ENCODE measurements around the gene ATP8A2.

Gene ATP8A2

DNA sequence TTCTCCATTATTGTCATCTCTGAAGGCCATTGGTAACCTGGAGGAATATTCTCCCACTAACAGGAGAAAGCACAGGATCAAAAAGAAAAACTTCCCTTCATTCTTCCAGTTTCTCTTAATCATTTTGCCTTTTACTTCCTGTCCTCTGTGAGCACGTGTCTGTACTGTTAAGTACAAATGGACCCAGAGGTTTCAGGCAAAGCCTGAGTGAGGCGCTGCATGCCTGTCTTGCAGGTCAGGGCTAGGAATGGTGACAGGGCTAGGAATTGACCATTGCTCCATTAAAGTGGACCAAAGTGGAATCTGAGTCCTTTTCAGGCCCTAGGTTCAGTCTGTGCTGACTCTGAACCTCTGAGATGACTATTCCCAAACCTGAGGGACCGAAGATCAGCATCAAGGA is 353.3 kb downstream of the ATP8A2 start:
- no peak for DNase-seq (ENCODE audit: low read depth in 1 of 2, low spot score in 1 of 2)

DNA sequence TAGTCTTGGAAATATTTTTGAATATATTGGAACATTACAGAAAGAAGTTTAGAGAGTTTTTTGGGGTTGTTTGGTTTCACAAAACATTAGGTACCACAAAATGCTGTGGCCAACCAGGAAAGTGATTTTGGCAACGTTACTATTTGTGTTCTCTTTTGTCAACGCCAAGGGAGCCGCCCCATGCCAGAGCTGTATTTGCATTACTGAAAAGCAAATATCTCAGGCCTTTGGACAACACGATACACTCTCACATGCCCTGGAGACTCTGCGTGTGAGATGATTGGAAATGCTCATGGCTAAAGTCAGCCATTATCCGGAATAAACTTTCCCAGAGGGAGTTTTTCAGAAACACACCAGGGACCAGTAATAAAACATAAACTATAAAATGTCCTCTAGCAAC is 355.5 kb downstream of the ATP8A2 start:
- no peak for DNase-seq (ENCODE audit: low read depth in 1 of 2, low spot score in 1 of 2)

- no peak for DNase-seq (ENCODE audit: low read depth in 1 of 2, low spot score in 1 of 2)
These were observed 356.0 kb downstream of the ATP8A2 start for GRCh38 chr13:25727810-25728209.

DNA sequence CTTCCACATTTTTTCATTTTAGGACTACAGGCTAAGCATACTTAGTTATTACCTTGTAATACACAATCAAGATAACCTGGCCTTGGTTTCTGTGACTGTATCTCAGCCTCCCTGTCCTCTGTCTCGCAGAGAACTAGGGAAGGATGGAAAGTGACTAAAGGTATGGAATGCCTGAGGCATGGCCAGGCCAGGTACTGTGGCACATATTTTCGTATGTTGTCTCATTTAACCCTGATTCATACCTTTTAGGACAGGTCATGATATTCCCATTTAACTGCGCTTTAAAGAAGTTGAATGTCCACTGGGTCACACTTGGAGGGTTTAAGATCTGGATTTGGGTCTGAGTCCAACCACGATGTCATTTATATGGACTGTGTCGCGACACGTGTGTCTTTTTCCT is 357.4 kb downstream of the ATP8A2 start:
- DNase-seq (ENCODE audit: low read depth in 1 of 2, low spot score in 1 of 2): no peak

DNA sequence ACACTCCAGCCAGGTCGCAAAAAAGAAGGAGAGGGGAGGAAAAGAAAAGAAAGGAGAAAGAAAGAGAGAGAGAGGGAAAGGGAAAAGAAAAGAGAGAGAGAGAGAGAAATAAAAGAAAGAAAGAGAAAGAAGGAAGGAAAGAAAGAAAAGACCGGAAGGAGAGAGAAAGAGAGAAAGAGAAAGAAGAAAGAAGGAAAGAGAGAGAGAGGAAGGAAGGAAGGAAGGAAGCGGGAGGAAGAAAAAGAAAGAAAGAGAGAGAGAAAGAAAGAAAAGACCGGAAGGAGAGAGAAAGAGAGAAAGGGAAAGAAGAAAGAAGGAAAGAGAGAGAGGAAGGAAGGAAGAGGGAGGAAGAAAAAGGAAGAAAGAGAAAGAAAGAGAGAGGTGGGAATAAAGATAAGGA is 359.3 kb downstream of the ATP8A2 start:
- no peak for DNase-seq (ENCODE audit: low read depth in 1 of 2, low spot score in 1 of 2)

- DNase-seq (ENCODE audit: low read depth in 1 of 2, low spot score in 1 of 2): no peak
These were observed 359.8 kb downstream of the ATP8A2 start for GRCh38 chr13:25731536-25731935.

GRCh38 chr13:25732111-25732865 is 360.5 kb downstream of the ATP8A2 start:
- no peak for DNase-seq (ENCODE audit: low read depth in 1 of 2, low spot score in 1 of 2)

DNA sequence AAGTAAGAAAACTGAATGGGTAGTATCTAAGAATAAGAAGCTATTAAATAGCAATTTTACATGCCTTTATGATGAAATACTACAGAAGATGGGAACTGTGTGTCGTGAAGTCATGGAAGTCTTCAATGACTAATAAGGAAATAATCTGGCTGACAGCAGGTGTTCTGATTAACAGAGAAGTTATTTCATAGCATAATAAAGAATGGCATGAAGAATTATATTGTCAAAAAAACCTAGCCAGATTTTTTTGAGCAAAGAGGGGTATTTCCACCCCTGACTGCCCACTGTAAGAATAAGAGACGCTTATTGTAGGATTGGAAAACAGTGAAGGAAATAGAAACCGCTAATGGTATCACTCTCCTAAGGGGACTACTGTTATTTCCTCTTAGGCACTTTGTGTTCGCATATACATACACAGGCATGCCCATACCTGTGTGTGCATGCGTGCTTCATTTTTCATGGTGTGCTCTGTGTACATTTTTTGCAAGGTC is 361.3 kb downstream of the ATP8A2 start:
- DNase-seq (ENCODE audit: low read depth in 1 of 2, low spot score in 1 of 2): no peak

- DNase-seq (ENCODE audit: low read depth in 1 of 2, low spot score in 1 of 2): no peak
These were observed 362.1 kb downstream of the ATP8A2 start for GRCh38 chr13:25733696-25734435.

GRCh38 chr13:25738342-25739196 is 366.8 kb downstream of the ATP8A2 start:
- DNase-seq (ENCODE audit: low read depth in 1 of 2, low spot score in 1 of 2): no peak

GRCh38 chr13:25739376-25739775 is 367.6 kb downstream of the ATP8A2 start:
- no peak for DNase-seq (ENCODE audit: low read depth in 1 of 2, low spot score in 1 of 2)

- no peak for DNase-seq (ENCODE audit: low read depth in 1 of 2, low spot score in 1 of 2)
These were observed 370.0 kb downstream of the ATP8A2 start for GRCh38 chr13:25741796-25742195.

DNA sequence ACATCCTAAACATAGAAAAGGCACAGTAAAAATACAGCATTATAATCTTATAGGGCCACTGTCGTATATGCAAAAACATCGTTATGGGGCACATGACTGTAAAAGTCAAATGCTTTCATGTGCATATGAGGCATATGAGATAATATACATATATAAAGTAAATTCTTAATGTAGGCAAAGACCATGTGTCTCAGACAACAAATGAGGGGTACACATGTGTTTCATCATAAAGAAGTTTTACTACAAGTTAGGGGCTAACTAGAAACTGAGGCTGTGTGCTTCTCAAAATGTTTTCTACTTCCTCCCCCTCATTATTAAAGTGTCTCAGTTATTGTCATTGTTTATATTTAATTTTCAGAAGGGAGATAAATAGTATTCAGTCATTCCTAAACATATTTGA is 370.4 kb downstream of the ATP8A2 start:
- DNase-seq (ENCODE audit: low read depth in 1 of 2, low spot score in 1 of 2): no peak

DNA sequence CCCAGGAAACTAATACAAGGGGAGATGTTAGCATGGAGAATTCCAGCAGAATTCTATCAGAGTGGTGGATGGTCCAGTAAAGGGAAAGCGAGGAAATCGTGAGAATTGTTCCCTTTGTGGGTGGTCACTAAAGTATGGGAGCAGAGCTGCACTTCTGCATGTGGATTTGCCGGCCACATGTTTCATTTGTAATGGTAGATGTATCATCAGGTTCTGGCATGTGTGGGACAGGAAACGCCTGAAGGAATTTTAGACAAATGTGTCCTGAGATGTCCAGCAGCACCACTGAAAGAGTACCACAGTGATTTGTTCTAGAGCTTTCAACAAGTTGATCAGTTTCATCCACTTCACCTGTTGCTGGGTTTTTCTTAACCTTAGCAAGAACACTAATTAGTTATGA is 371.6 kb downstream of the ATP8A2 start:
- DNase-seq (ENCODE audit: low read depth in 1 of 2, low spot score in 1 of 2): no peak

- no peak for DNase-seq (ENCODE audit: low read depth in 1 of 2, low spot score in 1 of 2)
These were observed 372.4 kb downstream of the ATP8A2 start for GRCh38 chr13:25744178-25744577.

GRCh38 chr13:25746131-25746530 is 374.4 kb downstream of the ATP8A2 start:
- DNase-seq (ENCODE audit: low read depth in 1 of 2, low spot score in 1 of 2): no peak

GRCh38 chr13:25752957-25753551 is 381.3 kb downstream of the ATP8A2 start:
- no peak for DNase-seq (ENCODE audit: low read depth in 1 of 2, low spot score in 1 of 2)

- DNase-seq (ENCODE audit: low read depth in 1 of 2, low spot score in 1 of 2): no peak
These were observed 382.2 kb downstream of the ATP8A2 start for GRCh38 chr13:25753976-25754375.

- DNase-seq (ENCODE audit: low read depth in 1 of 2, low spot score in 1 of 2): no peak
These were observed 384.5 kb downstream of the ATP8A2 start for GRCh38 chr13:25756251-25756650.

DNA sequence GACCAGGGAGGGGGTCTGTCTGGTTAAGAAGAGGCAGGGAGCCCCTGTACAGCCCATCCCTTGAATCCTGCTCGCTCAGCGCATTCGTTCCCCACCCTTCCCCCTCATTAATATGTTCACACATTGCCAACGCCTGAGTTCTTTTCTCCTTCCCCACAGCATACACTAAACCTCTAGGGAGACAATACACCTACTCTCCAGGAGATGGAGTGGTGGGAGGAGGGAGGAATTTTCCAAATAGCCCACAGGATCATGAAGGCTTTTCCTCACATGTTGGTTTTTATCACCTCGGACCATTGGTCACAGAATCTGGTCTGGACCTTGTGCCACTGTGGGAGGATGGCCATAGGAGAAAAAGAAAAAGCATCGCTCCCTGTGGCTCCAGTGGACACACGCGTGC is 385.1 kb downstream of the ATP8A2 start:
- DNase-seq (ENCODE audit: low read depth in 1 of 2, low spot score in 1 of 2): no peak

DNA sequence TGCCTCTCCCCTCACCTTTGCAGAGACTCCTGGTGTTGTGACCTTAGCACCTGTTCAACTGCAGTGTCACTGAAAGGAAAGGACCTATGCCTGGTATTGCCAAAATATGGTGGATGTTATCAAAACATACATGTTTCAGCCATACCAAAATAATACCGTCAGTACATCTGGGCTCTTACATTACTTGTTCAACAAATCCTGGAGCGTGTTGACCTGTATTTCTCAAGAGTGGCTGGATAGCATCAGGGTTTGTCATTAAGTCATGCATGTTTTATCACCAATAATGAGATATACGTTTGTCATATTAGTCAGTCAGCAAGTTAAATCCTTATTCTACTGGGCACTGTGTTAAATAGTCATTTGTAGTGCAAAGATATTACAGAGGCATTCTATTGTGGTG is 389.3 kb downstream of the ATP8A2 start:
- no peak for DNase-seq (ENCODE audit: low read depth in 1 of 2, low spot score in 1 of 2)

Data from activated T-helper 1 cell treated with anti-CD3 and anti-CD28 coated beads, Interleukin-2, amount 50 U/mL, for 16 hours (primary cell).